HepG2 (cell line): ENCODE measurements around the gene SLC41A1. TPM values are rescaled to one million over a fixed set of nuclear protein-coding genes. Genes with fewer than 3 reads are reported as not detected.

Experiments
- AKNA ChIP-seq: sonication (generic); formaldehyde crosslinking; IDR thresholded peaks from 2 replicates; pipeline ENCODE4 v1.4.0; 2020; ENCODE audit warnings: missing genetic modification reagents, borderline replicate concordance
- BCL3 ChIP-seq: sonication (generic); formaldehyde crosslinking; IDR thresholded peaks from 2 replicates; pipeline ENCODE4 v1.5.1; 2020; ENCODE audit warnings: mild to moderate bottlenecking, missing genetic modification reagents, moderate library complexity
- BRCA1 ChIP-seq: sonication (generic); formaldehyde crosslinking; IDR thresholded peaks from 2 replicates; pipeline ENCODE4 v1.4.0; 2020; ENCODE audit warnings: missing genetic modification reagents
- ETV6 ChIP-seq: sonication (generic); formaldehyde crosslinking; conservative IDR thresholded peaks from 2 replicates; pipeline ENCODE4 v1.4.0; 2020; ENCODE audit warnings: missing genetic modification reagents
- EZH2 ChIP-seq: conservative IDR thresholded peaks from 2 replicates; pipeline ENCODE4 v1.6.1; 2012; ENCODE audit warnings: mild to moderate bottlenecking, low read depth, low read length, moderate library complexity
- GATA4 ChIP-seq: sonication (generic); IDR thresholded peaks from 2 replicates; pipeline ENCODE4 v1.6.1; 2016; ENCODE audit warnings: antibody characterized with exemption, low read depth, borderline replicate concordance
- MEIS1 ChIP-seq: sonication (generic); formaldehyde crosslinking; IDR thresholded peaks from 2 replicates; pipeline ENCODE4 v1.9.0; 2021; ENCODE audit warnings: mild to moderate bottlenecking, missing genetic modification reagents, moderate library complexity, borderline replicate concordance
- MTA1 ChIP-seq: sonication (generic); formaldehyde crosslinking; IDR thresholded peaks from 2 replicates; pipeline ENCODE4 v1.4.0; 2020; ENCODE audit warnings: missing genetic modification reagents, mild to moderate bottlenecking, borderline replicate concordance
- MTF2 ChIP-seq: sonication (generic); formaldehyde crosslinking; IDR thresholded peaks from 2 replicates; pipeline ENCODE4 v1.5.0; 2020; ENCODE audit warnings: missing genetic modification reagents, borderline replicate concordance
- NFYB ChIP-seq: sonication (generic); formaldehyde crosslinking; IDR thresholded peaks from 2 replicates; pipeline ENCODE4 v1.4.0; 2020; ENCODE audit warnings: missing genetic modification reagents
- NR2F2 ChIP-seq: IDR thresholded peaks from 2 replicates; pipeline ENCODE4 v1.6.1; 2012; ENCODE audit warnings: low read depth, inconsistent platforms, borderline replicate concordance
- NRL ChIP-seq: sonication (generic); formaldehyde crosslinking; IDR thresholded peaks from 2 replicates; pipeline ENCODE4 v1.5.0; 2020; ENCODE audit warnings: missing genetic modification reagents, mild to moderate bottlenecking, moderate library complexity, borderline replicate concordance
- PLSCR1 ChIP-seq: sonication (generic); formaldehyde crosslinking; IDR thresholded peaks from 2 replicates; pipeline ENCODE4 v1.5.0; 2020; ENCODE audit warnings: missing genetic modification reagents, mild to moderate bottlenecking, borderline replicate concordance
- SALL2 ChIP-seq: sonication (generic); formaldehyde crosslinking; IDR thresholded peaks from 2 replicates; pipeline ENCODE4 v1.8.1; 2023; ENCODE audit warnings: mild to moderate bottlenecking, missing genetic modification reagents, inconsistent platforms
- SCMH1 ChIP-seq: sonication (generic); formaldehyde crosslinking; IDR thresholded peaks from 2 replicates; pipeline ENCODE4 v1.9.0; 2021; ENCODE audit warnings: missing genetic modification reagents, mild to moderate bottlenecking, borderline replicate concordance
- SETDB1 ChIP-seq: sonication (generic); formaldehyde crosslinking; IDR thresholded peaks from 2 replicates; pipeline ENCODE4 v1.5.1; 2020; ENCODE audit warnings: missing genetic modification reagents, mild to moderate bottlenecking, borderline replicate concordance
- STAT5B ChIP-seq: sonication (generic); formaldehyde crosslinking; IDR thresholded peaks from 2 replicates; pipeline ENCODE4 v1.4.0; 2020; ENCODE audit warnings: missing genetic modification reagents
- THAP8 ChIP-seq: sonication (generic); formaldehyde crosslinking; IDR thresholded peaks from 2 replicates; pipeline ENCODE4 v1.5.1; 2020; ENCODE audit warnings: missing genetic modification reagents, mild to moderate bottlenecking, borderline replicate concordance
- ZNF766 ChIP-seq: sonication (generic); formaldehyde crosslinking; IDR thresholded peaks from 2 replicates; pipeline ENCODE4 v1.5.0; 2020; ENCODE audit warnings: missing genetic modification reagents, borderline replicate concordance
- ZNF772 ChIP-seq: sonication (generic); formaldehyde crosslinking; IDR thresholded peaks from 2 replicates; pipeline ENCODE4 v1.5.0; 2020; ENCODE audit warnings: mild to moderate bottlenecking, missing genetic modification reagents
- polyA plus RNA-seq, 8 experiments: library from polyadenylated mRNA; depleted of rRNA in 3 of 8; stranded (reverse) in 7 of 8; unstranded in 1 of 8; fragments of >200 nt; fragmentation: Illumina TruSeq in 4 of 8; extraction: Trizol in 4 of 8; gene quantifications; 2 replicates each; pipeline versions ENCODE4 v1.2.1 to v1.2.3, GENCODE V29; 2011 to 2016; ENCODE audit warnings: low read depth in 4 of 8, missing spikeins in 1 of 8, mixed read lengths in 1 of 8; ENCODE audit not compliant: insufficient read depth in 1 of 8
- total RNA-seq, 5 experiments: library from RNA; depleted of rRNA; stranded (reverse); fragments of >200 nt; fragmentation: Illumina TruSeq; extraction: Trizol; gene quantifications; 2 replicates each; pipeline ENCODE4 v1.2.3, GENCODE V29; 2016; ENCODE audit warnings: low read depth in 1 of 5

The SLC41A1 gene
- total and polyA plus RNA-seq, 2 of the 13 experiments (the other 11 are each of a cell fraction or from before 2014, with no cell fraction given), result 2.2 to 4.6 TPM

DNA sequence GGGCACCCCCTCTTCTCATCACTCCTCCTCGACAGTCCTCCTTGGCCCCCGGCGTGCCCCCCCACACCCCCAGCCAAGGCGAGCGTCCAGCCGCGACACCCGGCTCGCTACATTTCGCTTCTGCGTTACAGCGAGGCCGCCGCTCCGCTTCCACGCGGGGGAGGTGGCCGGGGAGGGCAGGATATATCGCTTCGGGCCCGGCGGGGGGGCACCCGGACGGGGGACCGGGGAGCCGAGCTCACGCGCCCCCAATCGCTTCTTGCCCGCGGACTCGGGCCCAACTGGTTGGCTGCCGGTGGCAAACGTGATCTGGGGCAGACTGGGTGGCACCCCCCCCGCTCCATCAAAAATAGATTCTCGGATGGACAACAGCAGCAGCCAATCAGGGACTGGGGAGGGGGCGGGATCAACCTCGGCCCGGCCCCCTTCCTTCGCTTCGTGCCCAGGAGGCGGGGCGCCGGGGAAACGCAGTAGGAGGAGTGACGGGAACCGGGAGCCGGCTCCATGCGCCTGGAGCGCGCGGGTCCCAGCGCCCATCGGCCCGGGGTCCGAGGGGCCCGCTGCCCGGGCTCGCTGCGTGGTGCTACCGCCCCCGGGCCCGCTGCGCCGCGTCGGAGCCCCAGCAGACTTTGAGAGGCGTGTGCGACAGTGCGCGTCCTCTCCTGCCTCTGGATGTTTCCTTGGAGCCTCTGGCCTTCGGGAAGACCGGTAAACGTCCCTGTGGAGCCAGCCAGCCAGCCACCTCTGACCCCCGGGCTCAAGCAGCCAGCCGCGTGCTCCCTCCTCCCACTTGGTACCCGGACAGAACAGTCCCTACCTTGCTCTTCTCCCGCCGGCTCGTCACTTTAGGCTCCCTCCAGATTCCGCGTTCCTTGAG, at the start of gene SLC41A1 (continued):
- no peak for TF ChIP-seq BRCA1 (CRISPR knock-in tag)
- 0 out of 2 replicates have a peak, but pooled peaks have one; percentile 21 for TF ChIP-seq ETV6 (CRISPR knock-in tag)
- TF ChIP-seq ZNF772, result peak; percentile 59; the same call in 1 of the 2 replicates
- peak; percentile 86 for TF ChIP-seq NFYB
- peak; percentile 57; the same call in 1 of the 2 replicates for TF ChIP-seq MEIS1
- peak; percentile 12; the same call in 1 of the 2 replicates for TF ChIP-seq MTA1 (CRISPR knock-in tag)
- TF ChIP-seq SCMH1, result no peak
- 0 out of 2 replicates have a peak, but pooled peaks have one; percentile 51 for TF ChIP-seq BCL3 (CRISPR knock-in tag)
- no peak for TF ChIP-seq NR2F2
- no peak for TF ChIP-seq MTF2 (CRISPR knock-in tag)
- TF ChIP-seq AKNA (CRISPR knock-in tag), result no peak
- TF ChIP-seq STAT5B (CRISPR knock-in tag), result no peak
- TF ChIP-seq NRL, result peak; percentile 56; the same call in 1 of the 2 replicates
- 0 out of 2 replicates have a peak, but pooled peaks have one; percentile 31 for TF ChIP-seq ZNF766 (CRISPR knock-in tag)
- TF ChIP-seq PLSCR1, result no peak
- no peak for TF ChIP-seq SETDB1 (CRISPR knock-in tag)
- 0 out of 2 replicates have a peak, but pooled peaks have one; percentile 14 for TF ChIP-seq EZH2
- TF ChIP-seq THAP8 (CRISPR knock-in tag), result no peak
- TF ChIP-seq GATA4, result no peak
- no peak for TF ChIP-seq SALL2 (CRISPR knock-in tag)
